ENCODE results near the gene RASSF3. TPM values are rescaled to one million over a fixed set of nuclear protein-coding genes. Genes with fewer than 3 reads are reported as not detected.
A peak's percentile ranks its signal among the peaks of the same experiment; 100 is the strongest.

The RASSF3 gene
- total and polyA plus RNA-seq, 9 donors: 32.5 to 69.1 (median 59.8) TPM

DNA sequence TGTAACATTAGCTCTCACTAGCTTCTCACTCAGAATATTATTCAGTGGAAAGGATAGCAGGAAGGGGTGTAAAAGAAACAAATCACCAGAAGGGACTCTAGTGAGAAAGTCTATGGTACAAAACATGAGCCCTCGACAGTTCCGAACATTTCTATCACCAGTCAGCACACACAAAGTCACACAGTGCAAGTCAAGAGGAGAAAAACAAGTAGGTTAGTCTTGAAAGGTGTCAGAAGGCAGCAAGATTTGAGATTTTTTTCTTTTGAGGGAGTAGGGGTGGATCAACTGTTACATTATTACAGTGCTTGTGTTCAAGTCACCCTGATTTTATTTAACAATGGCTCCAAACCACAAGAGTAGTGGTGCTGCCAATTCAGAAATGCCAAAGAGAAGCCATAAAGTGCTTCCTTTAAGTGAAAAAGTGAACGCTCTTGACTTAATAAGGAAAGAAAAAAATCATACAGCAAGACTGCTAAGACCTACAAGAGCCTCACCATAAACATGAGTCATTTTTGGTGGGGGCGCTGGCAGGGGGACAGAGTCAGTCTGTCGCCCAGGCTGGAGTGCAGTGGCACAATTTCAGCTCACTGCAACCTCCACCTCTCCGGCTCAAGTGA, 106.7 kb downstream of the RASSF3 start:
- Histone ChIP-seq H3K27ac (ENCODE audit: low read length) (no peak overlapping the region), H3K27me3 (ENCODE audit: control insufficient read depth, insufficient read depth, low read length) (no peaks in the 10 kb centered on the region), H3K9me3 (replicated peaks; ENCODE audit: control insufficient read depth, low read depth, low read length) (no peaks in the 10 kb centered on the region), H3K4me3 (ENCODE audit: low read length) (no peak overlapping the region), H3K36me3 (ENCODE audit: control insufficient read depth, insufficient read depth, low read length) (peaks cover 66% of the 10 kb centered on the region), H3K4me1 (ENCODE audit: control insufficient read depth, insufficient read depth, low read length) (no peaks in the 10 kb centered on the region)
- DNase-seq: no peak
- 95% methylated on average over 3 of the region's 6 CpGs for WGBS (ENCODE audit: insufficient coverage)

- peaks cover 76% of the 10 kb centered on the region for H3K36me3 ChIP-seq (ENCODE audit: control insufficient read depth, insufficient read depth, low read length)
- no CpG with 5 or more reads among the region's 1 CpG for WGBS (ENCODE audit: insufficient coverage)
- no peak overlapping the region for H3K27ac ChIP-seq (ENCODE audit: low read length)
Observed at GRCh38 chr12:64718649-64719048, 108.4 kb downstream of the RASSF3 start.

GRCh38 chr12:64720884-64721283, 110.6 kb downstream of the RASSF3 start:
- no peak overlapping the region for H3K27ac ChIP-seq (ENCODE audit: low read length)
- H3K36me3 ChIP-seq (ENCODE audit: control insufficient read depth, insufficient read depth, low read length): peaks cover 72% of the 10 kb centered on the region
- no peaks in the 10 kb centered on the region for H3K9me3 ChIP-seq (replicated peaks; ENCODE audit: control insufficient read depth, low read depth, low read length)
- WGBS (ENCODE audit: insufficient coverage): no CpG with 5 or more reads among the region's 1 CpG
- H3K4me3 ChIP-seq (ENCODE audit: low read length): no peak overlapping the region
- H3K4me1 ChIP-seq (ENCODE audit: control insufficient read depth, insufficient read depth, low read length): no peaks in the 10 kb centered on the region
- no peak for DNase-seq
- no peaks in the 10 kb centered on the region for H3K27me3 ChIP-seq (ENCODE audit: control insufficient read depth, insufficient read depth, low read length)

More at GRCh38 chr12:64718649-64719048, 108.4 kb downstream of the RASSF3 start:
- no peak overlapping the region for H3K4me3 ChIP-seq (ENCODE audit: low read length)
- no peak for DNase-seq
- H3K27me3 ChIP-seq (ENCODE audit: control insufficient read depth, insufficient read depth, low read length): no peaks in the 10 kb centered on the region
- H3K9me3 ChIP-seq (replicated peaks; ENCODE audit: control insufficient read depth, low read depth, low read length): no peaks in the 10 kb centered on the region
- no peaks in the 10 kb centered on the region for H3K4me1 ChIP-seq (ENCODE audit: control insufficient read depth, insufficient read depth, low read length)

DNA sequence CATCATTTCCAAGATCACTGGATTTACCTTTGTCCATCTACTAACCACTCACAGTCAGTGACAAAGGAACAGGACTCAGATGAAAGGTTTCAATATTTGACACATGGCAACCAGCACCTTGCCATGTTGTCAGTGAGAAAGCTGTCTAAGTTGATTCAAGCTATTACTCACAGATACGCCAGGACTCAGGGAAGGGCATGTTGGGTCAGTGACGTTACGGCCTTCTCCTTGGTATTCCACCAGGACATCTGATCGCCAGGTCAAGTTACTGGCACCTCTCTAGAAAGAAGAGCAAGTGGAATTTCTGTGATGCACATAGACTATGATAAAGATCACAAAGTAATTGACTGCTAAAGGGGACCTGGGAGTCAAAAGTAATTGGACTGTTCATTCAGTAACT, 112.5 kb downstream of the RASSF3 start:
- Histone ChIP-seq H3K9me3 (replicated peaks; ENCODE audit: control insufficient read depth, low read depth, low read length) (no peaks in the 10 kb centered on the region), H3K27me3 (ENCODE audit: control insufficient read depth, insufficient read depth, low read length) (no peaks in the 10 kb centered on the region), H3K4me3 (ENCODE audit: low read length) (no peak overlapping the region), H3K36me3 (ENCODE audit: control insufficient read depth, insufficient read depth, low read length) (peaks cover 56% of the 10 kb centered on the region), H3K4me1 (ENCODE audit: control insufficient read depth, insufficient read depth, low read length) (no peaks in the 10 kb centered on the region), H3K27ac (ENCODE audit: low read length) (no peak overlapping the region)
- 82% methylated on average over 4 of the region's 4 CpGs for WGBS (ENCODE audit: insufficient coverage)
- DNase-seq: no peak

DNA sequence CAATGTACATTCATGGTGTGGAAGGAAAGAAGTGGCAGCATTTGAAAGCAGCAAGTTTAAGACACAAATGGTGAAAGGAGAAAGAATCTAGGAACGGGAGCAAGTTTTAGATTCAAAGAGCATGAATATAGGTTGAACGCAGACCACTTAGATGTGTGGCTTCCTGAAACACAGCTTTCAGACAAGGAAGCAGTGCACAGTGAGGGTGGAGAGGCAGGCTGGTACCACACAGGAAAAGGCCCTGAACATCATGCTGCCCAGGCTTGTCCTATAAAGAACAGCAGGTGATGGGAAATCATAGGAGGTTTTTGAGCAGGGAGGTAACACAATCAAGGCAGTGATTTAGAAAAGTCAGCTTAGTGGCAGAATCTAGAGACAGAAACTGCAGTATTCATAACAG, 113.3 kb downstream of the RASSF3 start:
- peaks cover 52% of the 10 kb centered on the region for H3K36me3 ChIP-seq (ENCODE audit: control insufficient read depth, insufficient read depth, low read length)
- H3K4me3 ChIP-seq (ENCODE audit: low read length): no peak overlapping the region
- no peaks in the 10 kb centered on the region for H3K27me3 ChIP-seq (ENCODE audit: control insufficient read depth, insufficient read depth, low read length)
- DNase-seq: no peak
- H3K27ac ChIP-seq (ENCODE audit: low read length): no peak overlapping the region
- 92% methylated on average over 2 of the region's 2 CpGs for WGBS (ENCODE audit: insufficient coverage)
- H3K9me3 ChIP-seq (replicated peaks; ENCODE audit: control insufficient read depth, low read depth, low read length): no peaks in the 10 kb centered on the region
- no peaks in the 10 kb centered on the region for H3K4me1 ChIP-seq (ENCODE audit: control insufficient read depth, insufficient read depth, low read length)

DNA sequence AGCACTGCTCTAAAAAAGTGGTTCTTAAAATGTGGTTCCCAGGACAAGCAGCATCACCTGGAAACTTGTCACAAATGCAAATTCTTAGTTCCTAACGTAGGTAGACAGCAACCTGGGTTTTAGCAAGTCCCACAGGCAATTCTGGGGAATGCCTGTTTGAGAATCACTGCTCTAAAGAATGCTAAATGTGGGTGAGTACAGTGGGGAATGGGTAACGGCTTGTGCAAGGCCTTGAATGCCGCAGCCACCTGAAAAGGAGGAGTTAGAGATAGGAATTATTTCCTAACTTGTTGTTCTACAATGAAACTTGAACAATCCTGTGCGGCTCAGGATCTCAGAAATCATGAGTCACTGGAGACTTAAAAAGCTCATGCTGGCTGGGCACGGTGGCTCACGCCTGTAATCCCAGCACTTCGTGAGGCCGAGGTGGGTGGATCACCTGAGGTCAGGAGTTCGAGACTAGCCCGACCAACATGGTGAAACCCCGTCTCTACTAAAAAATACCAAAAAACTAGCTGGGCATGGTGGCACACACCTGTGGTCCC, 114.0 kb downstream of the RASSF3 start:
- no peaks in the 10 kb centered on the region for H3K27me3 ChIP-seq (ENCODE audit: control insufficient read depth, insufficient read depth, low read length)
- H3K36me3 ChIP-seq (ENCODE audit: control insufficient read depth, insufficient read depth, low read length): peaks cover 53% of the 10 kb centered on the region
- no peak overlapping the region for H3K27ac ChIP-seq (ENCODE audit: low read length)
- no peak overlapping the region for H3K4me3 ChIP-seq (ENCODE audit: low read length)
- no peaks in the 10 kb centered on the region for H3K9me3 ChIP-seq (replicated peaks; ENCODE audit: control insufficient read depth, low read depth, low read length)
- DNase-seq: no peak
- 85% methylated on average over 7 of the region's 11 CpGs for WGBS (ENCODE audit: insufficient coverage)
- no peaks in the 10 kb centered on the region for H3K4me1 ChIP-seq (ENCODE audit: control insufficient read depth, insufficient read depth, low read length)

DNA sequence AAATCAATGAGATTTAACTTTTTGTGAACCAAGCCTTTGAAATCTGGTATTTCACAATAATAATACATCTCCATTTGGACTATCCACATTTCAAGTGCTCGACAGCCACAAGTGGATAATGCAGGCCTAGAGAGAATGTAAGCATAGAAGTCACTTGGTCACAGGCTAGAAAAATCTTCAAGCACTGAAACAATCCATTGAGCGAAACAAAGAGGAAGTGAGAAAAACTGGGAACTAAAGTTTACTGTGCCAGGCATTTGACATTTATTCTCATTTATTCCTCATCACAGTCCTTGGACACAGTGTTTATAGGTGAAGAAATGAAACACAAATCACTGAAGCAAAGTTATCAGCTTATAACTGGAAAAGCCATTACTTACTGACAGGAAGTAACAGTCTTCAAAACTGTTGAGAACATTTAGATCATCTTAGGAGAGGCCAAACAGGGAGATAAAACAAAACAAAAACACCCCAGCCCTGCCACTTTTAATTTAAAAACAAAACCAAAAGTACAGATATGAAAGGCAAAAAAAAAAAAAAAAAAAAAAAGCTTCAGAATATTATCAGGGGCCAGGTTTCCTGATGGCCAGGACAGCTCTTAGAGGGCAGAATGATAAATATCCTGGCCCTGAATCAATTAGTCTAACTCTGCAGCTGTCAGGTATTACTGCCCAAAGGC, 119.8 kb downstream of the RASSF3 start:
- peaks cover 24% of the 10 kb centered on the region for H3K4me1 ChIP-seq (ENCODE audit: control insufficient read depth, insufficient read depth, low read length)
- peak; percentile 42 for DNase-seq
- no CpG with 5 or more reads among the region's 2 CpGs for WGBS (ENCODE audit: insufficient coverage)
- peak overlapping the region; percentile 65 for H3K27ac ChIP-seq (ENCODE audit: low read length)
- H3K36me3 ChIP-seq (ENCODE audit: control insufficient read depth, insufficient read depth, low read length): peaks cover 19% of the 10 kb centered on the region
- H3K9me3 ChIP-seq (replicated peaks; ENCODE audit: control insufficient read depth, low read depth, low read length): no peaks in the 10 kb centered on the region
- no peaks in the 10 kb centered on the region for H3K27me3 ChIP-seq (ENCODE audit: control insufficient read depth, insufficient read depth, low read length)
- H3K4me3 ChIP-seq (ENCODE audit: low read length): no peak overlapping the region

DNA sequence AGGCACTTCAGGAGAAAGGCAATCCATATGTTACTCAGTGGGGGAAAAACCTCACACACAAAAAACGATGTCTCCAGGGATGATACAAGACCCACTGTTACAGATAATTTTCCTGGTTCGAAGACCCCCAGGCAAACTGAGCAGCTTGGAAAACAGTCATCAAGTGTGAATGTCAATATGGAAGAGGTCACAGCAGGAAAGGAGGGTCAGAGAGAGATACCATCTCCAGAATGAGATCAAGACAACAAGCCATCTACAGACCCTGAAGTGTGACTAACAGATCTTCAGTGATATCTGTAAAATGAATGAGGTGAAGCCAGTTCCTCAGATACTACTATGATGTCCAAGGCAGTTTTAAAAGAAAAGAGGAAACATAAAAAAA, 120.3 kb downstream of the RASSF3 start:
- H3K36me3 ChIP-seq (ENCODE audit: control insufficient read depth, insufficient read depth, low read length): peaks cover 21% of the 10 kb centered on the region
- WGBS (ENCODE audit: insufficient coverage): no CpG with 5 or more reads among the region's 2 CpGs
- no peak for DNase-seq
- no peaks in the 10 kb centered on the region for H3K27me3 ChIP-seq (ENCODE audit: control insufficient read depth, insufficient read depth, low read length)
- H3K27ac ChIP-seq (ENCODE audit: low read length): peak overlapping the region; percentile 65
- no peaks in the 10 kb centered on the region for H3K9me3 ChIP-seq (replicated peaks; ENCODE audit: control insufficient read depth, low read depth, low read length)
- no peak overlapping the region for H3K4me3 ChIP-seq (ENCODE audit: low read length)
- H3K4me1 ChIP-seq (ENCODE audit: control insufficient read depth, insufficient read depth, low read length): peaks cover 24% of the 10 kb centered on the region

GRCh38 chr12:64731683-64732082, 121.4 kb downstream of the RASSF3 start:
- Histone ChIP-seq H3K4me1 (ENCODE audit: control insufficient read depth, insufficient read depth, low read length) (peaks cover 24% of the 10 kb centered on the region), H3K27me3 (ENCODE audit: control insufficient read depth, insufficient read depth, low read length) (no peaks in the 10 kb centered on the region), H3K27ac (ENCODE audit: low read length) (no peak overlapping the region), H3K36me3 (ENCODE audit: control insufficient read depth, insufficient read depth, low read length) (peaks cover 26% of the 10 kb centered on the region), H3K9me3 (replicated peaks; ENCODE audit: control insufficient read depth, low read depth, low read length) (no peaks in the 10 kb centered on the region), H3K4me3 (ENCODE audit: low read length) (no peak overlapping the region)
- no peak for DNase-seq
- 100% methylated on average over 1 of the region's 4 CpGs for WGBS (ENCODE audit: insufficient coverage)

GRCh38 chr12:64733857-64734256, 123.6 kb downstream of the RASSF3 start:
- Histone ChIP-seq H3K4me1 (ENCODE audit: control insufficient read depth, insufficient read depth, low read length) (peaks cover 24% of the 10 kb centered on the region), H3K27ac (ENCODE audit: low read length) (no peak overlapping the region), H3K36me3 (ENCODE audit: control insufficient read depth, insufficient read depth, low read length) (peaks cover 39% of the 10 kb centered on the region), H3K27me3 (ENCODE audit: control insufficient read depth, insufficient read depth, low read length) (no peaks in the 10 kb centered on the region), H3K9me3 (replicated peaks; ENCODE audit: control insufficient read depth, low read depth, low read length) (no peaks in the 10 kb centered on the region), H3K4me3 (ENCODE audit: low read length) (no peak overlapping the region)
- peak; percentile 64 for DNase-seq
- WGBS (ENCODE audit: insufficient coverage): 74% methylated on average over 3 of the region's 4 CpGs
